NCI-H146 treated with DMSO at 0.1 percent for 48 hours (cell line): ENCODE data around the gene PSMC3.

Experiments used
- DNase-seq: peaks from one replicate; lab custom pipeline; 2025; ENCODE audit not compliant: unreplicated experiment; lab: John Stamatoyannopoulos, UW

PSMC3 gene

DNA sequence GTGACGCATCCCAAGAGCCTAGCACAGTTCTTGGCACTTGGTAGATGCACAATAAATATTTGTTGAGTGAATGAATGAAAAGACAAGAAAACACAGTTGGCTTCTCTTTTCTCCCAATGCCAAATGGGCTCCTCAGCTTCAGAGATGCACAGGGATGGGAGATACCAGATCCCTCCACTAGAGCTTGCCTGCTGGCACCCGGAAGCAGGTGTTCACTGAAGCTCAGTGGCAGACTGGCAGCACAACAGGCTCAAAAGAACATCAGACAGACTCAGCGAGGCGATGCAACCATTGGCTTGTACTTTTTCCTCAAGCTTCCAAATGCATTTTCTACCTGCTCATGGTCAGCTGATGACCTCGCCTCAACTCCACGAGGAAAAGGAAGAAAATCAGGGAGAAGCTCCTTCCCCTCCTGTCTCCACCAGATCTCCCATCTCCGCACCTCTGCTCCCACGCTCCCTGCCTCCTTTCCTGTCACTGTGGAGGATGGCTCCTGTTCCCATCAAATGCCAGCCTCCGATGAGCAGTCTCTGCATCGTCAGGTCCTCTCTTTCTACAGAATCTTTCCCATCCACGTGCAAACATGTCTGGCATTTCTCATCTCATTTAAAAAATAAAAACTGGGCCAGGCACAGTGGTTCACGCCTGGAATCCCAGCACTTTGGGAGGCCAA, 16.9 kb upstream of the PSMC3 start:
- DNase-seq: no peak

DNA sequence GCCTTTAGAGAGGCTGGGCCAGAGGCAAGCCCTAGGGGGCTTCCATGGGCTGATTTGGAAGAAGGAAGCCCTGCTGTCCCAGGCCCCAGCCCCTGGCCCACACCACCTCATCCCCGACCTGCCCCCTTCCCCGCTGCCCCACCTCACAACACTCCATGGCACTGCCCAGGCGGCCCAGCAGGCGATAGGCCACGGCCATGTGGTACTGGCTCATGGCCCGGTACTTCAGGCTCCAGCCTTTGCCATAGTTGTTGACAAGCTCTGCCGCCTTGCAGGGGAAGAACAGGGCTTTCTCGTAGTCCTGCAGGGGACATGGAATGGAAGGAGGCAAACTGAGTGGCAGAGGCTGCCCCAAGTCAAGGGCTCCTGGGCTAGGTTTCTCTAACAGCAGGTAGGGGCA, 16.3 kb upstream of the PSMC3 start:
- no peak for DNase-seq

DNA sequence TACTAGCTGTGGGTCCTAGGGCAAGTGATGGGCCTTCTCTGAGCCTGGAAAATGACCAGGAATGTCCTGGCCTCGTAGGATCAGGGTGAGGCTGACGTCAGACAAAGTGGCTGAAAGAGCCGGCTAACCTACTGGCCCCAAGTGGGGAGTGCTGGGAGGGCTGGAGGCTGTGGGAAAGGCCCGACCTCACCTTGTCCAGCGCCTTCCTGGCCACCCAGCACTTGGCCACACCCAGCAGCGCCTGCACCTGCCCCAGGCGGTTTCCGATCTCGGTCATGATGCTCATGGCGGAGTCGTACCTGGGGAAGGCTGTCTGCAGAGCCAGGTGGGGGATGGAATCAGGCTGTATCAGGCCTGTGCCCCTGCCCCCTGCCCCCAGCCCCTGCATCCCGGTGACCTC, 15.2 kb upstream of the PSMC3 start:
- no peak for DNase-seq

DNA sequence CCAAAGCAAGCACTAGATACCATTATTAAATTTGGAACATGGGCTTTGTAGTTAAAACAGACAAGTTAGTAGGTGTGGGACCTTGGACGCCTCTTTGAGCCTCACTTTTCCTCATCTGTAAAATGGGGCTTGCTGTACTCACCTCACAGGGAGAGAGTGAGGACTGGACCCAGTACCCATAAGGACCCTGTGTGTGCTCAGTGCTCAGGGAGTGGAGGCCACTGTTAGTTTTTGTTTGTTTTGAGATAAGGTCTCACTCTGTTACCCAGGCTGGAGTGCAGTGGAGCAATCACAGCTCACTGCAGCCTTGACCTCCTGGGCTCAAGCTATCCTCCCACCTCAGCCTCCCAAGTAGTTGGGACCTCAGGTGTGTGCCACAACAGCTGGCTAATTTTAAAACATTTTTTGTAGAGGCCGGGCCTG, 13.8 kb upstream of the PSMC3 start:
- DNase-seq: no peak

DNA sequence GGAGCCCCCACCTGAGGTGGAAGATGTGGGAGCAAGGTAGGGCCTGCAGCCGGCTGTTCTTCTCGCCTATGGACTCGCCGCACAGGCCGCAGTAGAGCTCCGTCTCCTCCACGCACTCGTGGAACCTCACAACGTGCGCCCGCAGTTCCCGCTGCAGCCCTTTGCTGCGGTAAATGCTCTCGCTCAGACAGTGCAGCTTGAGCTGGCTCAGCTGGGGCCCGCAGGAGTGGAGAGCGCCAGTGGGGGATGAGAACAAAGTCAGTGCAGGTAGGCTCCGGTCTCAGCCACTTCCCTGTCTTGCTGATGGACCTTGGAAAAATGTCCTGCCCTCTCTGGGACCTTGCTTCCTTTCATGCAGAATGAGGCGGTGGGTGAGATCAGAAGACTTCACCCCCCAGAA, 12.5 kb upstream of the PSMC3 start:
- no peak for DNase-seq

DNA sequence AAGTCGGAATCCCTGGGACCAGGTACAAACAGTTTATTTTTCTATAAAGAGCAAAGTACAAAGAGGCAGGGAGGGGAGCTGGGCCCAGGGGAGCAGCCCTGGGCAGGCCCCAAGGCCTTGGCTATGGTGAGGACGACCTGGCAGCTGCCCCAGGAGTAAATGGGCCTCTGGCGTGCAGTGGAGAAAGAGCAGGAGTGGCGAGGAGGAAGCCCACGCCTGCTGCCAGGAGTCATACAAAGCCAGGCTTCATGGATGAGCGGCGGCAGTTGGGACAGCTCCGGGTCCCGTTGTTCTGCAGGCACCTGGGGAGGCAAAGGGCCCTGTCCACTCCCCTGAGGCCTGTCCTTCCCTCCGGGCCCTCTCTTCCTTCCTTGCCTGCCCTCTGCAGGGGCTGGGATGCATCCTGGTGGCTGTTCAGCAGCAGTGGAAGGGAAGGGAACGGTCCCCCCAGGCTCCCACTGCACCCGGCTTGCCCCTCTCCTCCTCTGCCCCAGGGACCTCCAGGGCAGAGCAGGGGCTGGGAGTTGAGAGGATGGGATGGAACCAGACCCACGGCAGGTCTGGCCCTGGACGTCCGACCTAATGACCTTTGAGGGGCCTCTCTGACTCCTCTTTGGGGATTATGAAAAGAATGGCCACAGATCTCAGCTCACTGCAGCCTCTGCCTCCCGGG, 11.6 kb upstream of the PSMC3 start:
- no peak for DNase-seq

DNA sequence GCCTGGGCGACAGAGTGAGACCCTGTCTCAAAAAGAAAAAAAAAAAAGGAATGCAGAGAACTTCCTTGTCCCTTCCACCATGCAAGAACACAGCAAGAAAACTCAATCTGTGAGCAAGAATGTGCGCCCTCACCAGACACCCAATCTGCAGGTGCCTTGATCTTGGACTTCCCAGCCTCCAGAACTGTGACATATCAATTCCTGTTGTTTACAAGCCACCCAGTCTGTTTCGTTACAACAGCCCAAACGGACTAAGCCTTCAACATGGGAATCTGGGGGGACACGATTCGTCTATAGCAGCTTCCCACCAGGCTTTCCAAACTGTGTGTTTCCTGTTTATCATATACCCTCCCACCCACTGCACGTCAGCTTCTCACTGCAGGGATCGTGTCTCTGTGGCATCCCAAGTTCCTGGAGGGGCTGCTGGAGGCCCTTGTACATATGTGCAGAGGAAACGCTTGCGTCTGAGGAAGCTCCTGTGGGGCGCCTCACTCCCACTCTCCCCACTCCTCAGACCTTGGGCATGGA, 11.0 kb upstream of the PSMC3 start:
- no peak for DNase-seq

DNA sequence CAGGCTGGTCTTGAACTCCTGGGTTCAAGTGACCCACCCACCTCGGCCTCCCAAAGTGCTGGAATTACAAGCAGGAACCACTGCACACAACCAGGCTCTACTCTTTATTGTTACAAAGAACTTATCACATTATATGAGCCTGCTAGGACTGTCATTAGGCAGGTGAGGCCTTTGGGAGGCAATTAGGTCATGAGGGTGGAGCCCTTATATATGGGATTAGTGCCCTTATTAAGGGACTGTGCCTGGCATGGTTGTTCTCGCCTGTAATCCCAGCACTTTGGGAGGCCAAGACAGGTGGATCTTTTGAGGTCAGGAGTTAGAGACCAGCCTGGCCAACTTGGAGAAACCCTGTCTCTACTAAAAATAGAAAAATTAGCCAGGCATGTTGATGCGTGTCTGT, 10.5 kb upstream of the PSMC3 start:
- no peak for DNase-seq

DNA sequence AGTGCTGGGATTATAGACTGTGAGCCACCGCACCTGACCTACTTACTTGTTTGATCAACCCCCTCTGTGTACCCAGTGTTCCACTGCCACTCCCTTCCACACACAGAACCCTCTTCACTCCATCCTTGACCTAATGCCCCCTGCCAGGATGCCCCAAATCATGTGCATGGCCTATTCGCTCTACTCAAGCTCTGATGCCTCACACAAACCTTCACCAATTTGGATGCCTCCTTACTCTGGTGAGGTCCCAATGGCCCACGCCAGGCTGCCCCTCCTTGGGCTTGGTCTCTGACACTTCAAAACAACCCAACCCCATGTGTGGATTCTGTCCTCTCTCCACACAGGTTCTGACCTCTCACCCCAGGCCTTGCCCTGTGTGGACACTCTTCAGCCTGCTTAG, 9.4 kb upstream of the PSMC3 start:
- no peak for DNase-seq

DNA sequence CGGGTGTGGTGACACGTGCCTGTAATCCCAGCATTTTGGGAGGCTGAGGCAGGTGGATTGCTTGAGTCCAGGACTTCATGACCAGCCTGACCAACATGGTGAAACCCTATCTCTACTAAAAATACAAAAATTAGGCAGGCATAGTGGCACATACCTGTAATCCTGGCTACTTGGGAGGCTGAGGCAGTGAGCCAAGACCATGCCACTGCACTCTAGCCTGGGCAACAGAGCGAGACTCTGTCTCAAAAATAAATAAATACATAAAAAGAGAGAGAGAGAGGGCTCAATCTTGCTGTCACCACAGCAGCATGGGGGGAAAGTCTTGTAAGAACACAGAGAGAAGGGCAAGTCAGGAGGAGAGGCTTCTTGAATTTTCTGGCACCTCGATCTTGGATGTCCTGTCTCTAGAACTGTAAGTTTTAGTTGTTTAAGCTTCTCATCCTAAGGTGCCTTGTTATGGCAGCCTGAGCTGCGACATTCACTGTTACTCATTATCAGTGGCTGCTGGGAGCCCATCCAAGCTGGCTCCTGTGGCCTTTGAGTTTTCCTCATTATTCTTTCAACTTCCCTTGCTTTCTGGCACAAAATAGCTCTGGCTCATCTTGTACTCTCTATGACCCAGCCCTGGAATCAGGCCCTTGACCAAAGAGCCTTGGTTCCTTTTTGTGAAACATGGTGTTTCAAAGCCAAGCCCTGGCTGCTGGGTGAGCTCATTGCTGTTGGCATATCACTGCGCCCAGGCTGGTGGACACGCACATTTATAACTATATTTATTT, 8.0 kb upstream of the PSMC3 start:
- no peak for DNase-seq

DNA sequence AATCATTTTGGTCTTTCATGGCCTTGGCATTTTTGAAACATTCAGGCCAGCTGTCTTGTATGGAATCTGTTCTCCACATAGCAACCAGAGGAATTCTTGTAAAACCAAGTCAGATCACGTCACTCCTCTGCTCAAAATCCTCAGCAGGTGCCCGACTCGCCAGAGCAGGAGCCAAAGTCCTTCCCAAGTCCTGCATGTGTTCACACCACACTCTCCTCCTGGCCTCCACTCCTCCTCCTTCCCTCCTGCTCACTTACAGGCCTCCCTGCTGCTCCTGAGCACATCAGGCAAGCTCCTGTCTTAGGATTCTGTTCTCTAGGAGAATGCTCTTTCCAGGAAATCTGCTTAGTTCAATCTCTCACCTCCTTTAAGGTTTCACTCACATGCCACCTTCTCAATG, 6.9 kb upstream of the PSMC3 start:
- no peak for DNase-seq

DNA sequence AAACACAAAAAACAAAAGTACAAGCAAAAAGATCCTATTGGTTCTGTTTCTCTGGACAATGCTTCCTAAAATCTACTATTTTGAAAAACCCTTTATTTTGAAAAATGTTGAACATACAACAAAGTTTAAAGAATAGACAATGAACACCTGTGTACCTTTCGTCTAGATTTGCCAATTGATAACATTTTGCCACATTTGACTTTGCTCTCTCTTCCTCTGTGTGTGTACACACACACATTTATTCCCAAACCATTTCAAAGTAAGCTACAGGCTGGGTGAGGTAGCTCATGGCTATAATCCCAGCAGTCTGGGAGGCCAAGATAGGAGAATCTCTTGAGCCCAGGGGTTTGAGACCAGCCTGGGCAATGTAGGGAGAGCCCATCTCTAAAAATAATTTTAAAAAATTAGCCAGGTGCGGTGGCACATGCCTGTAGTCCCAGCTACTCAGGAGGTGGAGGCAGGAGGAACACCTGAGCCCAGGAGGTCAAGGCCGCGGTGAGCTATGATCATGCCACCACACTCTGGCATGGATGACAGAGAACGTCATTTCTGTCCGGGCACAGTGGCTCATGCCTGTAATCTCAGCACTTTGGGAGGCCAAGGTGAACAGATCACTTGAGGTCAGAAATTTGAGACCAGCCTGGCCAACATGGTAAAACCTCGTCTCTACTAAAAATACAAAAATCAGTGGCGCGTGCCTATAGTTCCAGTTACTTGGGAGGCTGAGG, 5.3 kb upstream of the PSMC3 start:
- no peak for DNase-seq

DNA sequence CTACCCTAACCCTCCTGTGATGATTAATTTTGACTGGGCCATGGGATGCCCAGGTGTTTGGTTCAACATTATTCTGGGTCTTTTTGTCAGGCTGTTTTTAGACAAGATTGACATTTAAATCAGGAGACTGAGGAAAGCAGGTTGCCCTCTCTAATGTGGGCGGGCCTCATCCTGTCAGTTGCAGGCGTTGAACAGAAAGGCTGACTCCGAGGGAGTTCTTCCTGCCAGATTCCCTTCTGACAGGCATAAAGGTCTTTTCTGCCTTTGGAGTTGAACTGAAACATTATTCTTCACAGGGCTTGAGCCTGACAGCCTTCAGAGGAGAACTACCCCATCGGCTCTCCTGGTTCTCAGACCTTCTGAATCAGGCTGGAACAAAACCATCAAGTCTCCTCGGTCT, 4.3 kb upstream of the PSMC3 start:
- DNase-seq: no peak

DNA sequence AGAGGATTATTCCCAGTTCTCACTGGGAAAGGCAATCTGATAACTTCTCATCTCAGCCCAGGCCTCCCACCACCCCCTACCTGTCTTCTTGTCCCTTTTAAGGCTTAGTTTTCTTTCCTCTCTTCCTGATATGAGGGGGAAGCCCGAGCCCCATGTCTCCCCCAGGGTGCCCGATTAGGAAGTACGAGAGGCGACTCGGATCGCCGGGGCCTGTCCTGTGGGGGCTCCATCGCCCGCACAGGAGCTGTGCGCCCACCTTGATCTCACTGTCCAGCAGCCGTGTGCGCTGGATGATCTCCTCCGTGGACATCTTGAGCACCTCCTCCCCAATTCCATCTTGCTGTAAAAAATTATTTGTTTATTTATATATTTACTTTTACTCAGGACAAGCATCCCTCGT, 628 bp downstream of the PSMC3 start:
- DNase-seq: no peak

DNA sequence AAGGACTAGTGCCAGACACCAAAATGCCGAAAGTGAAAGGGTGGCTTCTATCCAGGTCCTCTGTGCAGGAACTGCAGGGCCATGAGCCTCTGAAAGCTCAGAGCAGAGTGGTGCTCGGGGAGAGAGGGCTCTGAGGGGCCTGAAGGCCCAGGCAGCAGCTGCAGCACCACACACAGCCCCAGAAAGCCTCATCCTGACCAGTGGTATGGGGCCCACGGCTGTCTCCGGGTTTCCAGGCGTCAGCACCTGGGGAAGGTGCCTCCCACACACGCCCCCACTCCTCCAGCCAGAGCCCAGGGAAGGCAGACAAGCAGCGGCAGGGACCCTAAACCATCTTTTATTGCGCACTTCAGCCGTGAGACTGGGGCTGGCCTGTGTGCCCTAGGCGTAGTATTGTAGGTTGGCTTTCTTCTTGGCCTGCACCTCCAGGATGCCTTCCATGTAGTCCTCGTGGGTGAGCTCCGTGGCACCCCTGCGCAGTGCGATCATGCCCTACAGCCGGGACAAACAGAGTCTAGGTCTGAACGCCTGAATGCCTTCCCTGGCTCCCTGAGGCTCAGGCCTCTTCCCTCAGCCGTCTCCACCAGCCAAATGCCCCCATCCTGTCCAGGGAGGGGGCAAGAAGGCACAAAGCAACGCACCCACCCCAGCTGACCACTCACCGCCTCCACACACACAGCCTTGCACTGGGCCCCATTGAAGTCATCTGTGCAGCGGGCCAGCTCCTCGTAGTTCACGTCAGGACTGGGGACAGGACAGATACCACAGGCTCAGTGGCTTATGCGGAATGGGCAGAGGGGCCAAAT, 7.6 kb downstream of the PSMC3 start:
- no peak for DNase-seq

DNA sequence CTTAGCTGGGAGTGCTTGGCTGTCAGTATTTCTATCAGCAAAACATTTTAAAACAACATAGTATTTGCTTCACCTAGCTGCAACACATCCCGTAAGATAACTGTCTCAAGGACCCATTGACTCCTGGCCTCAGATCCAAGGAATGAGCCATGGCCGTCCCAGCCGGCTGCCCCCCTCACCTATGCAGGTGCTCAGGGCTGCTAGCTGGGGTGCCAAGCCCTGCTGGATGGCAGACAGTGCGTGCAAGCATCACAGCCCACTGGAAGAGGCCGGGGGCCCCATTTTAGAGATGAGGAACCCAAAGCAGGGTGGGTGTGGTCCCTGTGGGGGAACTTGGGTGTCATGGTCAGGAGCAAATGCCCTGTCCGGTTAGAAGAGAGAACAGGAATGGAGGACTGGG, 8.5 kb downstream of the PSMC3 start:
- DNase-seq: no peak

DNA sequence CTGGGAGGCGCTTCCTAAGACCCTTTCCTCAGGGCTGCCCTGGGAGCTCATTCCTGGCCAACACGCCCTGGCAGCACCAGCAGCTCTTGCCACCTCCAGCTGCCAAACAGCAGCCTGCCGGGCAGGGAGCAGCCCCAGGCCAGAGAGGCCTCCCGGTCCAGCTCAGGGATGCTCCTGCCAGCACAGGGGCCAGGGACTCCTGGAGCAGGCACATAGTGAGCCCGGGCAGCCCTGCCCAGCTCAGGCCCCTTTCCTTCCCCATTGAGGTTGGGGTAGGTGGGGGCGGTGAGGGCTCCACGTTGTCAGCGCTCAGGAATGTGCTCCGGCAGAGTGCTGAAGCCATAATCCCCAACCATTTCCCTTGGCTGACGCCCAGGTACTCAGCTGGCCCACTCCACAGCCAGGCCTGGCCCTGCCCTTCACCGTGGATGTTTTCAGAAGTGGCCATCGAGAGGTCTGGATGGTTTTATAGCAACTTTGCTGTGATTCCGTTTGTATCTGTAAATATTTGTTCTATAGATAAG, 10.2 kb downstream of the PSMC3 start:
- DNase-seq: no peak

DNA sequence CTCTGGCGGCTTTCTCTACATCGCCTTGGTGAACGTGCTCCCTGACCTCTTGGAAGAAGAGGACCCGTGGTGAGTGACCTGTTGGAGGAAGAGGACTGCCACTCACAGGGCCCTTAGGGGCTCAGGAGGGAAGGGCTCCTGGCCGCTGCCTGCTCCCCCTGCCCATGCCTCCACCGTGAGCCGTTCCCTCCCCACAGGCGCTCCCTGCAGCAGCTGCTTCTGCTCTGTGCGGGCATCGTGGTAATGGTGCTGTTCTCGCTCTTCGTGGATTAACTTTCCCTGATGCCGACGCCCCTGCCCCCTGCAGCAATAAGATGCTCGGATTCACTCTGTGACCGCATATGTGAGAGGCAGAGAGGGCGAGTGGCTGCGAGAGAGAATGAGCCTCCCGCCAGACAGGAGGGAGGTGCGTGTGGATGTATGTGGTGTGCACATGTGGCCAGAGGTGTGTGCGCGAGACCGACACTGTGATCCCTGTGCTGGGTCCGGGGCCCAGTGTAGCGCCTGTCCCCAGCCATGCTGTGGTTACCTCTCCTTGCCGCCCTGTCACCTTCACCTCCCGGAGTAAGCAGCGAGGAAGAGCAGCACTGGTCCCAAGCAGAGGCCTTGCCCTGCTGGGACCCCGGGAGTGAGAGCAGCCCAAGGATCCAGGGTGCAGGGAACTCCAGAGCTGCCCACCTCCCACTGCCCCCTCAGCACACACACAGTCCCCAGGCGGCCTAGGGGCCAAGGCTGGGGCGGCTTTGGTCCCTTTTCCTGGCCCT, 11.0 kb downstream of the PSMC3 start:
- DNase-seq: no peak

DNA sequence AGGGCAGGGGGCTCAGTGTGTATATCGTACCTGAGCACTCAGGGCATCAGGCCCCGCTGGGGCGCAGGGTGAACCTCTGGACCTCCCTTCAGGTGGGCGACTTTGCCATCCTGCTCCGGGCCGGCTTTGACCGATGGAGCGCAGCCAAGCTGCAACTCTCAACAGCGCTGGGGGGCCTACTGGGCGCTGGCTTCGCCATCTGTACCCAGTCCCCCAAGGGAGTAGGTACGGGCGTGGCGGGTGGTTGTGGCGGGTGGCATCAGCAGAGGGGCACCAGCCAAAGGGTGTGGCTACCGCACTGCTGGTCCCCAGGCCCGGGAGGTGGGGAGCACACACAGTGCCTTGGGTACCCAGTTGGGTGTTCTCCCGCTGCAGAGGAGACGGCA, 11.6 kb downstream of the PSMC3 start:
- no peak for DNase-seq
